Astrocyte of the cerebellum (primary cell): ENCODE measurements around the gene LRRC38.

Source experiments
- DNase-seq: peaks from one replicate; pipeline ENCODE4 v3.0.0-alpha.2; 2011; ENCODE audit warnings: low read depth
- H3K4me3 ChIP-seq: 2 replicates; pipeline ENCODE4 v1.5.1; 2011; ENCODE audit warnings: mild to moderate bottlenecking, low read depth, low read length, moderate library complexity
- CTCF ChIP-seq: IDR thresholded peaks from 2 replicates; pipeline ENCODE4 v1.5.1; 2012; ENCODE audit warnings: low read length, low read depth, moderate library complexity, mild to moderate bottlenecking; ENCODE audit errors: missing control alignments
- in situ Hi-C: cut with HindIII; loops from 2 replicates; pipeline ENCODE4 v1.10.0; 2017; ENCODE audit warnings: low sequenced_read_pairs

LRRC38 gene

DNA sequence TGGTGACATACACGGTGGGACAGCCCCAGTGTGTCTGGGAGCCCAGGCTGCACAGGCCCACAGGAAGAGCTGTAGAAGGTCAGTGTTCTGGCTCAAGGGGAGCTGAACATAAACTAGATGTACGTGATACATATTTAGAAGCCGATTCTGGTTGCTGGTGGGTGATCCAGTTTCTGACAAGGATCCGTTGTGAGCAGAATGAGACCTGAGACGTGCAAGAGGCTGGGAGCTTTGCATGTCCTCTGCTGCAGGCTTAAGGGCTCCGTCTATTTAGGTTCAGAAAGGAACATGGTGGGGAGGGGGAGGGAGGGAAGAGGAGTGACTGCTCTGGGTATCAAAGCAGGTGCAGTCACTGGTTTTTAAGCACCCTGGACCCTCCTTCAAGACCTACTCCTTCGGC, 18.6 kb downstream of the LRRC38 start:
- no peak overlapping the region for H3K4me3 ChIP-seq
- TF ChIP-seq CTCF, result no peak
- in situ Hi-C loops, result no loop called here
- DNase-seq, result no peak

DNA sequence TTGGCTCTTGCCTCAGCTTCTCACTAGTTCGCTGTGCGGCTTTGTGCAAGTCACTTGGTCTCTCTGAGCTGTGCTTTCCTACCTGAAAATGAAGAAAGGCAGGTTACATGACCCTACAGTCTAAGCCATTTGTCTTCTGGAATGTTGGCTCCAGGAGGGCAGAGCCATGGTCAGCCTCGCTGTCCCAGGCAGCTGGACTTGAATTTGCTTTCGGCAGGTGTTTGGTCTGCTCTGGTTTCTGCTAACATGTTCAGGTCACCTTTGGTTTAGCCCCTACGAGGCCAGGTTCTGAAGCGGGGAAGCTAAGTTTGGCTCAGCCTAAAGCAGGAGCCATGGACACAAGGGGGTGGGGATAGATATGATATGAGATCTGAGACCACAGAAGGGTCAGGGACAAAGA, 19.1 kb downstream of the LRRC38 start:
- in situ Hi-C loops, result no loop called here
- no peak for TF ChIP-seq CTCF

DNA sequence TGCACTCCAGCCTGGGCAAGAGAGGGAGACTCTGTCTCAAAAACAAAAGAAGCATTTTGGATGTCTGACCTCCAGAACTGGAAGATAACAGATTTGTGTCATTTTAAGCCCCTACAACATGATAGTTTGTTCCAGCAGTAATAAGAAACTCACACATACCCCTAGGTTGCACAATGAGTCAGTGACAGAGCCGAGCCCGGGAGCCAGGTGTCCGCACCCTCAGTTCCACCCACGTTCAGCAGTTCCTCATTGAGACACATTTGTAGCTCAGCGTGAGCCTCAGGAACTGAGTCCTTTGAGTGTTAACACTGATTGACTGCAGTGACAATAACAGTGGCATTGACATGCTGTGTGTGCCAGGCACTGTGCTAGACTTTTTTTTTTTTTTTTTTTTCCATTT, 19.8 kb downstream of the LRRC38 start:
- DNase-seq, result no peak
- no peak for TF ChIP-seq CTCF
- in situ Hi-C loops, result no loop called here

More for the DNA sequence above, 19.1 kb downstream of the LRRC38 start:
- DNase-seq, result no peak
- H3K4me3 ChIP-seq, result no peak overlapping the region

DNA sequence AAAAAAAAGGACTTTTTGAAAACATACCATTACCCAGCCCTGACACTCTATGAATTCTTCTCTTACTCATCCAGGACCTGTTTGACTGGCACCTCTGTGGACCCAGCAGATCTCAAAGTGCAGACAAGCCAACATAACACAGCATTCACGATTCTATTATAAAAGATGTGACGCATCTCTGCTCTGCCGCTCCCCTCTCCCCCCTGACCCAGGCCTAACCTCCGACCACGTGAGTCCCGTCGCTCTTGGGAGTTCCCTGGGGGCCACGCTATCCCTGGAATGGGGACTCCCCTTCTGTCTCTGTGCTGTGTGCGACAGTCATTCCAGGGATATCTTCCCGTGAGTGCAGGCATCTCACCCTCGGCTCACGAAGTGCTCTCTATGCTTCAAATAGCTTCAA, 21.1 kb downstream of the LRRC38 start:
- in situ Hi-C loops, result no loop called here
- no peak overlapping the region for H3K4me3 ChIP-seq
- DNase-seq, result no peak
- no peak for TF ChIP-seq CTCF

More for the DNA sequence above, 19.8 kb downstream of the LRRC38 start:
- no peak overlapping the region for H3K4me3 ChIP-seq

DNA sequence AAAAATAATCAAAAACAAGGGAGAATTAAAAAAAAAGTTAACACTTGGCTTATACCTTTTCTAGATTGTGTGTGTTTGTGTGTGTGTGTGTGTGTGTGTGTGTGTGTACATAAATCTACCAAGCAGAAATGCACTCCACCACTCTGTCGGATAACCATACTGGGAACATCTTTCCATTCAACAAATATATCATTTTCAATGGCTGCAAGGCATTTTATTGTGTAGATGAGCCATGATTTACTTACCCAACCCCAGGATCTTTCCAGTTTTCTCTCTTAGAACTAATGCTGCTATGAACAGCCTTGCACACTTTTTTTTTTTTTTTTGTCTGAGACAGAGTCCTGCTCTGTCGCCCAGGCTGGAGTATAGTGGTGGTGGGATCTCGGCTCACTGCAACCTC, 25.8 kb downstream of the LRRC38 start:
- no peak for TF ChIP-seq CTCF
- no peak for DNase-seq
- H3K4me3 ChIP-seq, result no peak overlapping the region
- in situ Hi-C loops, result no loop called here

GRCh38 chr1:13487143-13487868, 26.5 kb downstream of the LRRC38 start:
- TF ChIP-seq CTCF, result no peak
- no peak overlapping the region for H3K4me3 ChIP-seq
- no peak for DNase-seq
- in situ Hi-C loops, result no loop called here
